ENCODE measurements around the gene CUX1. TPM values are rescaled to one million over a fixed set of nuclear protein-coding genes. Genes with fewer than 3 reads are reported as not detected.

The CUX1 gene
- total and polyA plus RNA-seq, 10 of the 15 experiments (the other 5 are each of a cell fraction or from before 2014, with no cell fraction given) = 6.1 to 48.6 (median 25.9) TPM

DNA sequence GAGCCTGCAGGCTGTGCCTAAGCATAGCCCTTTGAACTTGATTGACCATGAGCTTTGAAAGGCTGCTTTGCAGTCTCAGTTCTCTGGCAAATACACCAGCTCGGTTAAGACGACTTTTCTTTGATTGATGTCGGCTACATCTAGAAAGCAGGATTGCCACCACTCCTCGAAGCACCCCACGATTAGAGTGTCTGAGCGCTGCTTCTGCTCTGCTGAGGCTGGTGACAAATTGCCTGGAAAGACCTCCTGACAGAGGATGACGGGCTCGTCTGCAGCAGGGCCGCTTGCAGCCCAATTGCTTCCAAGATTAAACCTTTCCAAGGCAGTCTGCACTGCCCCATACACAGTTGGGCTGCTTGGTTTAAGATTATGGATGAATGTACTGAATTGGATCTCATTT, 182.0 kb downstream of the CUX1 start:
- ChIA-PET SMC1A (ENCODE audit: uncharacterized antibody, unreplicated experiment) (interaction anchor here (1.2 to 1.5 kb wide), 3 partner anchors 11 to 17 kb away, joined by 3 to 4 read pairs (median 4); no protein-coding TSS in a partner anchor), POLR2A (interaction anchor here (0.6 to 0.7 kb wide), 4 partner anchors 19 to 141 kb away, joined by 3 to 5 read pairs (median 4); no protein-coding TSS in a partner anchor), CTCF (no interaction called here), RAD21 (ENCODE audit: unreplicated experiment) (no interaction called here)
- Histone ChIP-seq H3K4me3 (no peak overlapping the region), H3K27me3 (replicated peaks in 1 of 2; ENCODE audit: control insufficient read depth in 2 of 2, insufficient read depth in 2 of 2, low read length in 1 of 2) (no peaks in the 10 kb centered on the region), H3K36me3 (ENCODE audit: control insufficient read depth in 2 of 2, insufficient read depth in 2 of 2, low read length in 1 of 2) (no peaks in the 10 kb centered on the region; a peak in 2 of 4 replicates), H3K9ac (ENCODE audit: control insufficient read depth, insufficient read depth, low read length) (no peak overlapping the region), H3K4me2 (ENCODE audit: control insufficient read depth, insufficient read depth) (no peak overlapping the region), H3K4me1 (ENCODE audit: control insufficient read depth, insufficient read depth, low read length) (peaks cover 27% of the 10 kb centered on the region), H3K27ac (ENCODE audit: control insufficient read depth, insufficient read depth) (no peak overlapping the region), H4K20me1 (ENCODE audit: control insufficient read depth, insufficient read depth) (no peaks in the 10 kb centered on the region), H3K79me2 (ENCODE audit: control insufficient read depth, insufficient read depth, low read length) (peaks cover 6% of the 10 kb centered on the region), H2AFZ (ENCODE audit: control insufficient read depth, low read depth, low read length) (no peak overlapping the region), H3K9me3 (replicated peaks; ENCODE audit: control insufficient read depth, insufficient read depth, low read length) (no peaks in the 10 kb centered on the region)
- DNase-seq (ENCODE audit: low read depth, low spot score) (no peak), FAIRE-seq (no peak), ATAC-seq (no peak)
- no TSS peak for BruUV-seq (replicated peaks)
- 86% methylated on average over 9 of the region's 9 CpGs for WGBS (ENCODE audit: insufficient coverage, insufficient replicate concordance, low lambda C conversion rate, missing lambda C conversion rate)
- intact Hi-C loops (cut with micrococcal nuclease; ENCODE audit: unreplicated experiment) = no loop called here
- no peak for TF ChIP-seq FOS (IDR thresholded peaks at IDR 0.05; ENCODE audit: borderline replicate concordance, extremely low read depth, insufficient read length)
- TF ChIP-seq TCF7 (IDR thresholded peaks at IDR 0.05; ENCODE audit: borderline replicate concordance) = no peak
- no peak for TF ChIP-seq EP300 (IDR thresholded peaks at IDR 0.05; ENCODE audit: borderline replicate concordance in 1 of 2, control insufficient read depth in 1 of 2, low read depth in 2 of 2, low read length in 2 of 2)
- TF ChIP-seq SREBF2 (IDR thresholded peaks at IDR 0.05; ENCODE audit: low read length) = no peak
- TF ChIP-seq POU2F2 (IDR thresholded peaks at IDR 0.05; ENCODE audit: borderline replicate concordance, low read depth, low read length) = no peak
- no peak for TF ChIP-seq NR2C1 (IDR thresholded peaks at IDR 0.05)
- TF ChIP-seq, protein P1, sequence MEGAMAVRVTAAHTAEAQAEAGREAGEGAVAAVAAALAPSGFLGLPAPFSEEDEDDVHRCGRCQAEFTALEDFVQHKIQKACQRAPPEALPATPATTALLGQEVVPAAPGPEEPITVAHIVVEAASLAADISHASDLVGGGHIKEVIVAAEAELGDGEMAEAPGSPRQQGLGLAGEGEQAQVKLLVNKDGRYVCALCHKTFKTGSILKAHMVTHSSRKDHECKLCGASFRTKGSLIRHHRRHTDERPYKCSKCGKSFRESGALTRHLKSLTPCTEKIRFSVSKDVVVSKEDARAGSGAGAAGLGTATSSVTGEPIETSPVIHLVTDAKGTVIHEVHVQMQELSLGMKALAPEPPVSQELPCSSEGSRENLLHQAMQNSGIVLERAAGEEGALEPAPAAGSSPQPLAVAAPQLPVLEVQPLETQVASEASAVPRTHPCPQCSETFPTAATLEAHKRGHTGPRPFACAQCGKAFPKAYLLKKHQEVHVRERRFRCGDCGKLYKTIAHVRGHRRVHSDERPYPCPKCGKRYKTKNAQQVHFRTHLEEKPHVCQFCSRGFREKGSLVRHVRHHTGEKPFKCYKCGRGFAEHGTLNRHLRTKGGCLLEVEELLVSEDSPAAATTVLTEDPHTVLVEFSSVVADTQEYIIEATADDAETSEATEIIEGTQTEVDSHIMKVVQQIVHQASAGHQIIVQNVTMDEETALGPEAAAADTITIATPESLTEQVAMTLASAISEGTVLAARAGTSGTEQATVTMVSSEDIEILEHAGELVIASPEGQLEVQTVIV (IDR thresholded peaks at IDR 0.05; ENCODE audit: borderline replicate concordance, partially characterized antibody) = no peak
- no peak for TF ChIP-seq ZNF687 (IDR thresholded peaks at IDR 0.05)
- no peak for TF ChIP-seq YBX1 (IDR thresholded peaks at IDR 0.05)
- TF ChIP-seq EZH2 (IDR thresholded peaks at IDR 0.05; ENCODE audit: borderline replicate concordance, control insufficient read depth, low read depth, low read length) = no peak
- TF ChIP-seq LARP7 (IDR thresholded peaks at IDR 0.05) = no peak
- no peak for TF ChIP-seq EGR1 (IDR thresholded peaks at IDR 0.05; ENCODE audit: borderline replicate concordance in 1 of 2, low read depth in 2 of 2, low read length in 2 of 2)
- in situ Hi-C loops (cut with MboI) = no loop called here
